GM12878 (cell line): ENCODE results near the gene SERPINH1. TPM values are rescaled to one million over a fixed set of nuclear protein-coding genes. Genes with fewer than 3 reads are reported as not detected.

Source experiments
- ATAC-seq: fragments of 200-7000 bp; cut with Tn5 transposase; 3 replicates; pipeline ENCODE4 v1.9.1; 2020; ENCODE audit warnings: mild to moderate bottlenecking, moderate library complexity
- BruUV-seq: library from RNA; stranded (reverse); fragments of 400-500 nt; replicated peaks from 2 replicates; lab custom pipeline; 2021; lab: Mats Ljungman, UMichigan
- CTCF ChIA-PET: fragments of 300-600 bp; sonication (Branson Sonifier 250); formaldehyde crosslinking; extraction: SDS; loops from one replicate; lab custom pipeline; 2021; ENCODE audit warnings: inconsistent platforms; lab: Yijun Ruan, JAX
- POLR2A ChIA-PET: fragments of 350-600 bp; formaldehyde crosslinking; extraction: SDS; loops from one replicate; lab custom pipeline; 2021; ENCODE audit warnings: inconsistent platforms; lab: Charles Lee
- RAD21 ChIA-PET: fragments of 300-600 bp; sonication (Branson Sonifier 250); formaldehyde crosslinking; loops from one replicate; lab custom pipeline; 2023; ENCODE audit warnings: antibody characterized with exemption; ENCODE audit not compliant: unreplicated experiment; lab: Charles Lee
- SMC1A ChIA-PET: fragments of 300-600 bp; sonication (Branson Sonifier 250); formaldehyde crosslinking; loops from one replicate; lab custom pipeline; 2023; ENCODE audit not compliant: unreplicated experiment, uncharacterized antibody; lab: Charles Lee
- DNase-seq: peaks from one replicate; pipeline ENCODE4 v3.0.0-alpha.2; 2011; ENCODE audit warnings: low read depth, low spot score
- FAIRE-seq: peaks from 3 replicates; lab custom pipeline; 2011; peaks lifted over from hg19 to GRCh38; lab: Jason Lieb, UNC
- H2AFZ ChIP-seq: 2 replicates; pipeline ENCODE4 v1.6.0; 2011; ENCODE audit warnings: low read depth, low read length, control low read depth; ENCODE audit not compliant: control insufficient read depth
- H3K27ac ChIP-seq: 2 replicates; pipeline ENCODE4 v1.5.1; 2011; ENCODE audit warnings: control low read depth; ENCODE audit not compliant: control insufficient read depth, insufficient read depth
- H3K27me3 ChIP-seq, 2 experiments: replicated peaks in 1 of 2; 2 replicates each; pipeline versions ENCODE4 v1.6.0 to v1.6.1; 2011; ENCODE audit warnings: low read length in 1 of 2; ENCODE audit not compliant: control insufficient read depth in 2 of 2, insufficient read depth in 2 of 2
- H3K36me3 ChIP-seq, 2 experiments: 2 replicates each; pipeline ENCODE4 v1.5.1; 2011; ENCODE audit warnings: low read length in 1 of 2; ENCODE audit not compliant: control insufficient read depth in 2 of 2, insufficient read depth in 2 of 2
- H3K4me1 ChIP-seq: 2 replicates; pipeline ENCODE4 v1.6.1; 2011; ENCODE audit warnings: mild to moderate bottlenecking, low read length, moderate library complexity, mixed read lengths; ENCODE audit not compliant: control insufficient read depth, insufficient read depth
- H3K4me2 ChIP-seq: 2 replicates; pipeline ENCODE4 v1.6.0; 2011; ENCODE audit warnings: control low read depth; ENCODE audit not compliant: control insufficient read depth, insufficient read depth
- H3K4me3 ChIP-seq: fragments of 200-600 bp; sonication (generic); 2 replicates; pipeline ENCODE4 v1.5.1; 2016
- H3K79me2 ChIP-seq: 2 replicates; pipeline ENCODE4 v1.6.0; 2011; ENCODE audit warnings: low read length; ENCODE audit not compliant: control insufficient read depth, insufficient read depth
- H3K9ac ChIP-seq: 2 replicates; pipeline ENCODE4 v1.8.0; 2011; ENCODE audit warnings: low read length, control low read depth, mixed read lengths; ENCODE audit not compliant: control insufficient read depth, insufficient read depth
- H3K9me3 ChIP-seq: replicated peaks from 3 replicates; pipeline ENCODE4 v1.5.1; 2011; ENCODE audit warnings: mild to moderate bottlenecking, low read length; ENCODE audit not compliant: control insufficient read depth, insufficient read depth
- H4K20me1 ChIP-seq: 2 replicates; pipeline ENCODE4 v1.6.0; 2011; ENCODE audit not compliant: control insufficient read depth, insufficient read depth
- FOXK2 ChIP-seq: fragments of 450-650 bp; IDR thresholded peaks from 2 replicates; pipeline ENCODE4 v1.6.1; 2017; ENCODE audit warnings: mild to moderate bottlenecking, moderate library complexity
- GATAD2B ChIP-seq: fragments of 450-650 bp; conservative IDR thresholded peaks from 2 replicates; pipeline ENCODE4 v1.6.1; 2017; ENCODE audit warnings: low read depth, mild to moderate bottlenecking, moderate library complexity
- JUND ChIP-seq: IDR thresholded peaks from 2 replicates; pipeline ENCODE4 v1.6.1; 2012; ENCODE audit warnings: low read depth, mild to moderate bottlenecking, low read length, improper control_type of control experiment, moderate library complexity
- MEF2B ChIP-seq: fragments of 450-650 bp; IDR thresholded peaks from 2 replicates; pipeline ENCODE4 v1.6.1; 2018; ENCODE audit warnings: mild to moderate bottlenecking, moderate library complexity; ENCODE audit not compliant: partially characterized antibody, poor library complexity, severe bottlenecking
- NFXL1 ChIP-seq: fragments of 450-650 bp; IDR thresholded peaks from 2 replicates; pipeline ENCODE4 v1.6.1; 2017; ENCODE audit warnings: antibody characterized with exemption, mild to moderate bottlenecking, borderline replicate concordance
- NFYA ChIP-seq: IDR thresholded peaks from 2 replicates; pipeline ENCODE4 v1.6.1; 2011; ENCODE audit warnings: low read depth, mild to moderate bottlenecking, low read length, improper control_type of control experiment, borderline replicate concordance
- PML ChIP-seq: IDR thresholded peaks from 2 replicates; pipeline ENCODE4 v1.6.1; 2012; ENCODE audit warnings: low read length, inconsistent platforms
- RELA ChIP-seq: fragments of 450-650 bp; IDR thresholded peaks from 2 replicates; pipeline ENCODE4 v1.8.0; 2014; ENCODE audit warnings: borderline replicate concordance; ENCODE audit not compliant: partially characterized antibody
- RUNX3 ChIP-seq: IDR thresholded peaks from 2 replicates; pipeline ENCODE4 v1.6.1; 2012; ENCODE audit warnings: low read length, inconsistent platforms
- SPI1 ChIP-seq: IDR thresholded peaks from 2 replicates; pipeline ENCODE4 v1.6.1; 2011; ENCODE audit warnings: low read depth, mild to moderate bottlenecking, low read length, moderate library complexity, borderline replicate concordance; ENCODE audit not compliant: insufficient read depth
- TAF1 ChIP-seq: IDR thresholded peaks from 2 replicates; pipeline ENCODE4 v1.6.1; 2011; ENCODE audit warnings: mild to moderate bottlenecking, low read depth, low read length, borderline replicate concordance
- TBL1XR1 ChIP-seq: IDR thresholded peaks from 2 replicates; pipeline ENCODE4 v1.6.1; 2012; ENCODE audit warnings: low read depth, low read length, improper control_type of control experiment
- ZBED1 ChIP-seq: IDR thresholded peaks from 2 replicates; pipeline ENCODE4 v1.6.1; 2016; ENCODE audit warnings: borderline replicate concordance
- WGBS: methylation state at CpG from one replicate; pipeline ENCODE4 v1.1.6; 2016; ENCODE audit warnings: low lambda C conversion rate; ENCODE audit not compliant: insufficient replicate concordance, insufficient coverage; ENCODE audit errors: missing lambda C conversion rate; 5-methylcytosine and 5-hydroxymethylcytosine counted together
- in situ Hi-C: fragments of 300-500 bp; cut with MboI; formaldehyde crosslinking; loops from 9 replicates; pipeline ENCODE4 v1.14.3; 2018; ENCODE audit warnings: mixed read lengths
- intact Hi-C: fragments of 100-400 bp; cut with micrococcal nuclease; formaldehyde crosslinking; loops from one replicate; pipeline ENCODE4 v1.14.2; 2022; ENCODE audit not compliant: unreplicated experiment
- polyA plus RNA-seq, 11 experiments: library from polyadenylated mRNA; depleted of rRNA in 4 of 11; unstranded in 6 of 11; stranded (reverse) in 5 of 11; fragments of >200 nt; fragmentation: Nextera tagmentation in 4 of 11; fragmentation: Illumina TruSeq in 1 of 11; extraction: Ambion mirVana in 4 of 11; extraction: Trizol in 1 of 11; gene quantifications; 1 replicate in 1 of 11; 2 replicates in 10 of 11; pipeline versions ENCODE4 v1.2.1 to v1.2.3, GENCODE V29; 2011 to 2016; ENCODE audit warnings: inconsistent platforms in 2 of 11, missing spikeins in 2 of 11, low read depth in 1 of 11
- total RNA-seq, 4 experiments: library from RNA; depleted of rRNA in 3 of 4; stranded (reverse); fragments of >200 nt in 3 of 4; fragmentation: Illumina TruSeq in 1 of 4; extraction: Trizol in 1 of 4; gene quantifications; 2 replicates each; pipeline versions ENCODE4 v1.2.1 to v1.2.3, GENCODE V29; 2013 to 2021
- TF ChIP-seq, protein P1 (sequence below): fragments of 150-350 bp; IDR thresholded peaks from 2 replicates; pipeline ENCODE4 v1.6.1; 2016; ENCODE audit warnings: low read depth, low read length

SERPINH1 gene
- total and polyA plus RNA-seq, 10 of the 15 experiments (the other 5 are each of a cell fraction or from before 2014, with no cell fraction given): 0.34 to 19.8 (median 13.7) TPM

DNA sequence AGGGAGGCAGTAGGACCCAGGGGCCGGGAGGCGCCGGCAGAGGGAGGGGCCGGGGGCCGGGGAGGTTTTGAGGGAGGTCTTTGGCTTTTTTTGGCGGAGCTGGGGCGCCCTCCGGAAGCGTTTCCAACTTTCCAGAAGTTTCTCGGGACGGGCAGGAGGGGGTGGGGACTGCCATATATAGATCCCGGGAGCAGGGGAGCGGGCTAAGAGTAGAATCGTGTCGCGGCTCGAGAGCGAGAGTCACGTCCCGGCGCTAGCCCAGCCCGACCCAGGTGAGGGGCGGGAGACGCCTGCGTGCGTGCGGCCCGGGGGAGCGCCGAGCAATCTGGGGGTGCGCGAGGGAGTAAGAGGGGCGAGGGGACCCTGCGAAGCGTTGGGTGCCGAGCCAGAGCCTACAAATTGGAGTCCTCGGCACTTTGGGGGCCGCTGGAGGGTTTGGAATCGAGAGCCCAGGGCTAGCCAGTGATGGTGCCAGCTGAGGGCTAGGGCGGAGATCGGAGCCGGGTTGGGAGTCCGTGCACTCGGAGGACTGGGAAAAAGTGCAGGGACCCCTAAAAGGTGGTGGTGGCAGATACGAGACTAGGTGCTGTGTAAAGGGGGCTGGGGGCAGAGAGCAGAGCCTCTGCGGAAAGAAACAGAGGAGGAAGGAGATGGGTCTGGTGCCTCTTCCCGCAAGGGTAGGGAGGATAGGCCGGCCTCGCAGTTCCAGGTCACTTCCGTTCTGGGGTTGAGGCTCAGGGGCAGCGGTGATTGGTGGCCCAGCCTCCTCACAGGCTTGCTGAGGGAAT, at the start of gene SERPINH1 (continued):
- TF ChIP-seq RELA (no peak), GATAD2B (peak; percentile 26; the same call in 1 of the 2 replicates), RUNX3 (peak; percentile 66), ZBED1 (no peak), TAF1 (peak; percentile 65; the same call in 1 of the 2 replicates), TBL1XR1 (0 out of 2 replicates have a peak, but pooled peaks have one; percentile 45)
- TF ChIP-seq, protein P1, sequence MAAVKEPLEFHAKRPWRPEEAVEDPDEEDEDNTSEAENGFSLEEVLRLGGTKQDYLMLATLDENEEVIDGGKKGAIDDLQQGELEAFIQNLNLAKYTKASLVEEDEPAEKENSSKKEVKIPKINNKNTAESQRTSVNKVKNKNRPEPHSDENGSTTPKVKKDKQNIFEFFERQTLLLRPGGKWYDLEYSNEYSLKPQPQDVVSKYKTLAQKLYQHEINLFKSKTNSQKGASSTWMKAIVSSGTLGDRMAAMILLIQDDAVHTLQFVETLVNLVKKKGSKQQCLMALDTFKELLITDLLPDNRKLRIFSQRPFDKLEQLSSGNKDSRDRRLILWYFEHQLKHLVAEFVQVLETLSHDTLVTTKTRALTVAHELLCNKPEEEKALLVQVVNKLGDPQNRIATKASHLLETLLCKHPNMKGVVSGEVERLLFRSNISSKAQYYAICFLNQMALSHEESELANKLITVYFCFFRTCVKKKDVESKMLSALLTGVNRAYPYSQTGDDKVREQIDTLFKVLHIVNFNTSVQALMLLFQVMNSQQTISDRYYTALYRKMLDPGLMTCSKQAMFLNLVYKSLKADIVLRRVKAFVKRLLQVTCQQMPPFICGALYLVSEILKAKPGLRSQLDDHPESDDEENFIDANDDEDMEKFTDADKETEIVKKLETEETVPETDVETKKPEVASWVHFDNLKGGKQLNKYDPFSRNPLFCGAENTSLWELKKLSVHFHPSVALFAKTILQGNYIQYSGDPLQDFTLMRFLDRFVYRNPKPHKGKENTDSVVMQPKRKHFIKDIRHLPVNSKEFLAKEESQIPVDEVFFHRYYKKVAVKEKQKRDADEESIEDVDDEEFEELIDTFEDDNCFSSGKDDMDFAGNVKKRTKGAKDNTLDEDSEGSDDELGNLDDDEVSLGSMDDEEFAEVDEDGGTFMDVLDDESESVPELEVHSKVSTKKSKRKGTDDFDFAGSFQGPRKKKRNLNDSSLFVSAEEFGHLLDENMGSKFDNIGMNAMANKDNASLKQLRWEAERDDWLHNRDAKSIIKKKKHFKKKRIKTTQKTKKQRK: no peak

DNA sequence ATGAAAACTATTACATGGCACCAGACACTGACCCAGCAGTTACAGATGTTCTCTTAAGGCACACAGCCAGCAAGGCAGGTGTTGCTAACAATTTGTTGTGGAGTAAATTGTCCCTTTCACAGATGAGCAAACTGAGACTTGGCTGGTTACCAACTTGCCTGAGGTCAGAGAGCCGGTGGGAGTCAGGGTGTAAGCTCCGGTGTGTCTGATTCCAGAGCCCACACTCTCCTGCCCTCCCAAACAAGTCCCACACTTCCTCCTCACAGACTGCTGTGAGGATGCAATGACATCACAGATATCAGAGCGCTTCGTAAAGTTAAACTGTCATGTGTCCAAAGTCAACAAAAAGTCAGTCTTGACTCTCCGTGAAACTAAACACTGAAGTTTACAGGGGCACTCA, 48.8 kb upstream of the SERPINH1 start:
- BruUV-seq: no TSS peak
- TF ChIP-seq NFYA (no peak), PML (no peak), MEF2B (no peak), FOXK2 (no peak), SPI1 (no peak), JUND (no peak), NFXL1 (no peak), RUNX3 (no peak)
- TF ChIP-seq, protein P1: no peak

More for the DNA sequence above, 48.8 kb upstream of the SERPINH1 start:
- in situ Hi-C loops: no loop called here
- Histone ChIP-seq H3K36me3 (no peaks in the 10 kb centered on the region), H3K4me1 (peaks cover 19% of the 10 kb centered on the region), H4K20me1 (no peaks in the 10 kb centered on the region), H3K4me3 (no peak overlapping the region), H3K27me3 (no peaks in the 10 kb centered on the region; a peak in 1 of 4 replicates), H3K4me2 (no peak overlapping the region), H3K27ac (no peak overlapping the region), H3K9ac (no peak overlapping the region), H3K9me3 (no peaks in the 10 kb centered on the region), H3K79me2 (no peaks in the 10 kb centered on the region), H2AFZ (no peak overlapping the region)
- ChIA-PET RAD21 (no interaction called here), CTCF (interaction anchor here (0.7 kb wide), 1 partner anchor 11 kb away, joined by 3 read pairs; no protein-coding TSS in a partner anchor), POLR2A (no interaction called here), SMC1A (no interaction called here)
- ATAC-seq: no peak
- DNase-seq: no peak
- no peak for FAIRE-seq
- intact Hi-C loops: no loop called here
- WGBS: 95% methylated on average over 5 of the region's 5 CpGs
